Nucleus accumbens (tissue), 56 donors: ENCODE results near the gene PHC2.

ENCODE experiments used
- DNase-seq, 56 donors: peaks; one replicate each; lab custom pipeline; 2025; lab: John Stamatoyannopoulos, UW

The PHC2 gene

GRCh38 chr1:33282791-33283190, 148.1 kb downstream of the PHC2 start:
- DNase-seq: no peak

GRCh38 chr1:33281554-33282303, 149.2 kb downstream of the PHC2 start:
- no peak for DNase-seq

GRCh38 chr1:33280091-33280661, 150.7 kb downstream of the PHC2 start:
- DNase-seq: no peak

GRCh38 chr1:33277488-33278084, 153.3 kb downstream of the PHC2 start:
- DNase-seq: no peak

GRCh38 chr1:33276573-33277298, 154.2 kb downstream of the PHC2 start:
- DNase-seq: no peak

GRCh38 chr1:33275706-33276572, 155.0 kb downstream of the PHC2 start:
- no peak for DNase-seq

GRCh38 chr1:33275195-33275594, 155.7 kb downstream of the PHC2 start:
- no peak for DNase-seq

GRCh38 chr1:33274446-33274845, 156.4 kb downstream of the PHC2 start:
- DNase-seq: no peak

- no peak for DNase-seq
Observed at GRCh38 chr1:33273961-33274371, 156.9 kb downstream of the PHC2 start.
